SH-SY5Y (cell line): ENCODE data around the gene ZNF470.

ENCODE experiments used
- GATA2 ChIP-seq: IDR thresholded peaks from 2 replicates; pipeline ENCODE4 v1.6.1; 2011; ENCODE audit warnings: mild to moderate bottlenecking, low read depth, low read length
- GATA3 ChIP-seq: IDR thresholded peaks from 2 replicates; pipeline ENCODE4 v1.6.1; 2011; ENCODE audit warnings: low read depth, mild to moderate bottlenecking, low read length, moderate library complexity

GRCh38 chr19:56577719-56578602 is 10.7 kb downstream of the ZNF470 start:
- TF ChIP-seq GATA2 (no peak), GATA3 (no peak)
